ENCODE measurements around the gene EN1. TPM values are rescaled to one million over a fixed set of nuclear protein-coding genes. Genes with fewer than 3 reads are reported as not detected.

Gene EN1
- total and polyA plus RNA-seq, 2 experiments from 2014 or later, result 0.21 to 0.24 TPM

- TF ChIP-seq ZNF462 (CRISPR knock-in tag; IDR thresholded peaks at IDR 0.05) (no peak), ZNF114 (CRISPR knock-in tag; IDR thresholded peaks at IDR 0.05) (no peak), POLR2AphosphoS5 (IDR thresholded peaks at IDR 0.05; ENCODE audit: low read depth) (no peak), EZH2 (IDR thresholded peaks at IDR 0.05; ENCODE audit: low read depth, unreplicated experiment) (no peak), ETS1 (IDR thresholded peaks at IDR 0.05) (no peak), EZH2phosphoT487 (IDR thresholded peaks at IDR 0.05; ENCODE audit: unreplicated experiment) (no peak), ZNF331 (CRISPR knock-in tag; IDR thresholded peaks at IDR 0.05; ENCODE audit: low read depth) (no peak), CTCF (conservative IDR thresholded peaks at IDR 0.05; ENCODE audit: low read depth in 2 of 2) (no peak), JUNB (IDR thresholded peaks at IDR 0.05; ENCODE audit: unreplicated experiment) (no peak)
Observed at GRCh38 chr2:118817469-118817868, 30.0 kb downstream of the EN1 start (continued).

All from GM23338 (cell line).